ENCODE data around the gene SPIN1. TPM values are rescaled to one million over a fixed set of nuclear protein-coding genes. Genes with fewer than 3 reads are reported as not detected.

SPIN1 gene
- total RNA-seq, 4 donors from 2014 or later: 44.7 to 73.6 (median 61.3) TPM

DNA sequence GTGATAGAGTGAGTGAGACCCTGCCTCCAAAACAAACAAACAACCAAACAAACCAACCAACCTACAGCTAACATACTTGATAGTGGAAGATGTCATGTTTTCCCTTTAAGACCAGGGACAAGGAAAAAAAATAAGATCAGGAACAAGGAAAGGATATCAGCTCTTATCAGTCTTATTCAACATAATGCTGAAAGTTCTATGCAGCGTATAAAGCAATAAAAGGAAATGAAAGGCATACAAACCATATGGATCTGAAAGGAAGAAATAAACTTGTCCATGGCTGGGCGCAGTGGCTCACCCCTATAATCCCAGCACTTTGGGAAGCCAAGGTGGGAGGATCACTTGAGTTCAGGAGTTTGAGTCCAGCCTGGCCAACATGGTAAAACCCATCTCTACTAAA is 23.5 kb upstream of the SPIN1 start:
- Histone ChIP-seq H3K36me3 (no peaks in the 10 kb centered on the region), H3K9me3 (peaks cover 0 to 25% (median 1%) of the 10 kb centered on the region in 4 donors), H3K4me1 (no peaks in the 10 kb centered on the region), H3K4me3 (no peak overlapping the region), H3K27ac (no peak overlapping the region), H3K27me3 (no peaks in the 10 kb centered on the region)
- WGBS, 2 donors: 90 to 98% methylated on average over 2 of the region's 2 CpGs
- TF ChIP-seq CTCF (IDR thresholded peaks at IDR 0.05): no peak
- TF ChIP-seq POLR2A (IDR thresholded peaks at IDR 0.05): no peak
- no peak for TF ChIP-seq EP300 (IDR thresholded peaks at IDR 0.05)
- DNase-seq (ENCODE audit: low spot score in 2 of 2): no peak

DNA sequence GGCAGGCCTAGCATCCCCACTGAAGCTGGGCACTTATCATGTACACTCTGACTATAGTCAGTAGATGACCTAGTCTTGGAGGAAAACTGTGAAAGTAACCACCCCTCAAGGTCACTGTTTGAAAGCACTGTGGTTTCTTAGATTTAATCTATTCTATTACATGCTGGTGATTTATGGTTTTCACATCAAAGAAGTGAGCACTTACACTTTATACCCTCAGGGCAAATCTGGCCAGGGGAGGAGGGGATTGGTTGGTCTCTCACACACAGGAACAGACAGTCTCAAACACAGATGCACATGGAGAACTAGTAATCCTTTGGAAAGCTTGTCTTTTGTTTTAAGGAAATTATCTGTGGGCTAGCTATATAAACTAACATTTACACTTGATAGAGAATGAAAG is 17.9 kb upstream of the SPIN1 start:
- no peaks in the 10 kb centered on the region for H3K4me1 ChIP-seq
- no peaks in the 10 kb centered on the region for H3K36me3 ChIP-seq
- H3K9me3 ChIP-seq: peaks cover 0 to 25% (median 1%) of the 10 kb centered on the region in 4 donors
- no peak overlapping the region for H3K4me3 ChIP-seq
- no peak for DNase-seq (ENCODE audit: low spot score in 2 of 2)
- H3K27me3 ChIP-seq: no peaks in the 10 kb centered on the region
- H3K27ac ChIP-seq: no peak overlapping the region
- TF ChIP-seq EP300 (IDR thresholded peaks at IDR 0.05) (no peak), CTCF (IDR thresholded peaks at IDR 0.05) (no peak), POLR2A (IDR thresholded peaks at IDR 0.05) (no peak)

DNA sequence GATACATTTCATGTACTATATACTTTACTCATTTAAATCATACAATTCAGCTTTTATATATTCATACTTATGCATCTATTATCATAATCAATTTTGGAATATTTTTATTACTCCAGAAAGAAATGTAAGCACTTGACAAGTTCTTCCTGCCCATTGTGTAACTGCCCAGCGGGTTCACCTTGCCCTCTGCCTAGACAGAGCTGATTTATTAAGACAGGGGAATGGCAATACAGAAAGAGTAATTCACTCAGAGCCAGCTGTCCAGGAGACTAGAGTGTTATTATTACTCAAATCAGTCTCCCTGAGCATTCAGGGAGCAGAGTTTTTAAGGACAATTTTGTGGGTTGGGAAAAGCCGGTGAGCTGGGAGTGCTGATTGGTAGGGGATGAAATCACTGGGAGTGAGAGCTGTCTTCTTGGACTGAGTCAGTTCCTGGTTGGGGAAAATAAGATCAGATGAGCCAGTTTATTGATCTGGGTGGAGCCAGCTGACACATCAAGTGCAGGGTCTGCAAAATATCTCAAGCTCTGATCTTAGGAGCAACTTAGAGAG is 16.1 kb upstream of the SPIN1 start:
- no peak for DNase-seq (ENCODE audit: low spot score in 2 of 2)
- no peaks in the 10 kb centered on the region for H3K4me1 ChIP-seq
- H3K9me3 ChIP-seq: peaks cover 0 to 20% (median 1%) of the 10 kb centered on the region in 4 donors
- no peak overlapping the region for H3K4me3 ChIP-seq
- no peaks in the 10 kb centered on the region for H3K27me3 ChIP-seq
- no peak overlapping the region for H3K27ac ChIP-seq
- H3K36me3 ChIP-seq: no peaks in the 10 kb centered on the region
- WGBS, 2 donors: 48 to 73% methylated on average over 2 of the region's 2 CpGs
- TF ChIP-seq EP300 (IDR thresholded peaks at IDR 0.05): no peak

DNA sequence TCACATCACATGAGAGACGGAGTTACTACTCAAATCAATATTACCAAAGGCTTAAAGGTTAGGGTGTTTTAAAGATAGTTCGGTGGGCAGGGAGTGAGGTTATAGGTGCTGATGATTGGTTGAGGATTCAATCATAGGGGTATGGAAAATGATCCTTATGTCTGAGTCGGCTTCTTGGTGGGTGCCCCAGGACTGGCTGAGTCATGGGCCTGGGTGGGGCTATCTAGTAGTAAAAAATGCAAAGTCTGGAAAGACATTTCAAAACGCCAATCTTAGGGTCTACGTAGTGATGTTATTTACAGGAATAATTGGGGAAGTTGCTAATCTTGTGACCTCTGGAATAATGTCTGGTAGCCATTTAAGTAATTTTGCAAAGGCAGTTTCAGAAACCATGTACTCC is 15.2 kb upstream of the SPIN1 start:
- H3K4me1 ChIP-seq: no peaks in the 10 kb centered on the region
- H3K9me3 ChIP-seq: peaks cover 0 to 11% (median 0%) of the 10 kb centered on the region in 4 donors
- no peak overlapping the region for H3K4me3 ChIP-seq
- no peak overlapping the region for H3K27ac ChIP-seq
- WGBS, 2 donors: 72 to 82% methylated on average over 5 of the region's 5 CpGs
- DNase-seq (ENCODE audit: low spot score in 2 of 2): no peak
- TF ChIP-seq CTCF (IDR thresholded peaks at IDR 0.05) (no peak), POLR2A (IDR thresholded peaks at IDR 0.05) (no peak), EP300 (IDR thresholded peaks at IDR 0.05) (no peak)
- H3K36me3 ChIP-seq: no peaks in the 10 kb centered on the region
- H3K27me3 ChIP-seq: no peaks in the 10 kb centered on the region

DNA sequence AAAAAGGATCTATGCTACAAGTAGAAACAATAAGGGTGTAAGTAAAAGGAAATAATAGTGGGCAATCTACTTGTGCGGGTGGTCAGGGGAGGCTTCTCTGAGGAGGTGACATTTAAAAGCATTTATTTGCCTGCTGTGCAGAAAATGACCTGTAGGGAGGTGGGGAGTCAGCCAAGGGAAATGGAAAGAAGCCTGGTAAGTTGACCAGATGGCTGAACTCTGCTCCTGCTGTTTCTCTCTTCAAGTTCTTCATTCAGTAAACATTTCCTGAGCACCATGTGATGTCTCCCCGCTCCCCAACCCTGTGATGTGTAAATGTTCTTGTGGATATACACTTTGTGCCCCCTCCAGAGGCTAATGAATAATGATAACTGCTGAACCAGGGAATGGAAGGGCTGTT is 9.9 kb upstream of the SPIN1 start:
- no peak overlapping the region for H3K27ac ChIP-seq
- no peaks in the 10 kb centered on the region for H3K9me3 ChIP-seq
- H3K4me1 ChIP-seq: no peaks in the 10 kb centered on the region
- H3K4me3 ChIP-seq: no peak overlapping the region
- H3K27me3 ChIP-seq: no peaks in the 10 kb centered on the region
- WGBS, 2 donors: 47% methylated on average over 2 of the region's 2 CpGs
- no peak for DNase-seq (ENCODE audit: low spot score in 2 of 2)
- TF ChIP-seq EP300 (IDR thresholded peaks at IDR 0.05): no peak
- TF ChIP-seq POLR2A (IDR thresholded peaks at IDR 0.05): no peak
- H3K36me3 ChIP-seq: no peaks in the 10 kb centered on the region

DNA sequence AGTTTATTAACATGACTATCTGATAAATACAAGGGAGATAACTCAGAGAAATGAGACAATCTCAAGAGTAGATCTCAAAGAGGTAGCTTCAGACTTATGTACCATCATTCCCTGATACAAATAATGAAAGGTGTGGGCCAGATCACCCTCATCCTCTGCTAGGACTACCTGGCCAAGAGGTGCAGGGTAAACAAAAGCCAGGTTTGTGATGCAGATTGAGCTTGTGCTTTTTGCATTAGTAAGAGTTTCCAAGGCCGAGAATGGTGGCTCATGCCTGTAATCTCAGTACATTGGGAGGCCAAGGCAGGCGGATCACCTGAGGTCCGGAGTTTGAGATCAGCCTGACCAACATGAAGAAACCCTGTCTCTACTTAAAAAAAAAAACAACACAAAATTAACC is 8.9 kb upstream of the SPIN1 start:
- H3K27me3 ChIP-seq: no peaks in the 10 kb centered on the region
- no peak overlapping the region for H3K27ac ChIP-seq
- no peaks in the 10 kb centered on the region for H3K9me3 ChIP-seq
- WGBS, 2 donors: 86 to 92% methylated on average over 3 of the region's 3 CpGs
- H3K36me3 ChIP-seq: no peaks in the 10 kb centered on the region
- TF ChIP-seq EP300 (IDR thresholded peaks at IDR 0.05) (no peak), CTCF (IDR thresholded peaks at IDR 0.05) (no peak)
- no peaks in the 10 kb centered on the region for H3K4me1 ChIP-seq
- no peak overlapping the region for H3K4me3 ChIP-seq
- DNase-seq (ENCODE audit: low spot score in 2 of 2): no peak

Measured in tibial nerve (tissue), 4 donors.